Ovary (tissue), 9 donors: Measurements from ENCODE around the gene RPS24. TPM values are rescaled to one million over a fixed set of nuclear protein-coding genes. Genes with fewer than 3 reads are reported as not detected.
"Not testable (repeated sequence)": the region's sequence is repeated elsewhere in the genome, so short reads cannot be mapped to it uniquely, and the experiment has no call there.

ENCODE experiments used
- DNase-seq, 5 donors: peaks; one replicate each; pipeline ENCODE4 v3.0.0-alpha.2; 2019 to 2020
- H3K27ac ChIP-seq, 2 donors: fragments of 200-600 bp; one replicate each; pipeline versions ENCODE4 v1.5.1 to v1.8.0; 2019 to 2022
- H3K27me3 ChIP-seq: fragments of 200-600 bp; one replicate; pipeline ENCODE4 v1.8.0; 2022
- H3K36me3 ChIP-seq: fragments of 200-600 bp; sonication (generic); one replicate; pipeline ENCODE4 v1.5.1; 2019
- H3K4me1 ChIP-seq: one replicate; pipeline ENCODE4 v1.8.1; 2013; ENCODE audit warnings: mild to moderate bottlenecking, moderate library complexity; ENCODE audit not compliant: insufficient read depth
- H3K4me3 ChIP-seq: fragments of 200-600 bp; sonication (generic); one replicate; pipeline ENCODE4 v1.5.1; 2017
- H3K9me3 ChIP-seq, 2 donors: fragments of 200-600 bp in 1 of 2; sonication (generic) in 1 of 2; one replicate each; pipeline versions ENCODE4 v1.5.1 to v1.8.1; 2013 to 2019; ENCODE audit warnings: mild to moderate bottlenecking in 1 of 2, moderate library complexity in 1 of 2
- EP300 ChIP-seq: sonication (generic); formaldehyde crosslinking; IDR thresholded peaks from one replicate; pipeline ENCODE4 v1.6.1; 2017; ENCODE audit warnings: antibody characterized with exemption
- POLR2A ChIP-seq: fragments of 450-650 bp; IDR thresholded peaks from one replicate; pipeline ENCODE4 v1.6.1; 2017; ENCODE audit warnings: antibody characterized with exemption, mild to moderate bottlenecking, moderate library complexity
- WGBS, 3 donors: extraction: QIAGEN DNeasy Blood & Tissue Kit in 1 of 3; methylation state at CpG; one replicate each; pipeline versions ENCODE4 v1.1.5 to v1.1.7; 2013 to 2017; 5-methylcytosine and 5-hydroxymethylcytosine counted together
- intact Hi-C, 4 donors: fragments of 100-400 bp; cut with DNase I; formaldehyde crosslinking; loops; one replicate each; pipeline versions ENCODE4 v1.11.0 to v1.15.1; 2022 to 2023
- polyA plus RNA-seq, 2 donors: library from polyadenylated mRNA; stranded (reverse); fragments of 200-250 nt in 1 of 2; fragments of 350-450 nt in 1 of 2; fragmentation: Illumina TruSeq in 1 of 2; extraction: RNeasy Lipid Tissue Mini Kit (QIAGEN cat#74804) in 1 of 2; gene quantifications; one replicate each; pipeline ENCODE4 v1.2.3, GENCODE V29; 2013 to 2014
- total RNA-seq, 7 donors: library from RNA; depleted of rRNA in 2 of 7; stranded (reverse); fragments of >200 nt in 2 of 7; fragmentation: NEBNext Ultra II Directional in 3 of 7; extraction: Animal tissue kit (Norgen Biotek cat#: 25700) in 3 of 7; gene quantifications; one replicate each; pipeline versions ENCODE4 v1.1.0 to v1.2.4, GENCODE V29; 2016 to 2023
- TF ChIP-seq, protein P1 (sequence below), 3 donors: fragments of 450-650 bp in 2 of 3; fragments of 200-600 bp in 1 of 3; IDR thresholded peaks; one replicate each; pipeline versions ENCODE4 v1.5.1 to v1.8.0; 2016 to 2022; ENCODE audit warnings: antibody characterized with exemption in 3 of 3, mild to moderate bottlenecking in 1 of 3
- donor health status: DM: no; HTN: no; CAD: no; lungs with moderate emphysema.
- donor health status: DM: no; HTN: no; CAD: no.
- donor health status: Bipolar disorder and iron deficiency.
- donor health status: DM: yes; HTN: yes; CAD: no.
- donor health status: DM: no; HTN: no; CAD: no.
- donor health status: DM: yes; HTN: yes; CAD: no.

Gene RPS24
- total and polyA plus RNA-seq, 9 donors = 2,773 to 9,785 (median 4,074) TPM

DNA sequence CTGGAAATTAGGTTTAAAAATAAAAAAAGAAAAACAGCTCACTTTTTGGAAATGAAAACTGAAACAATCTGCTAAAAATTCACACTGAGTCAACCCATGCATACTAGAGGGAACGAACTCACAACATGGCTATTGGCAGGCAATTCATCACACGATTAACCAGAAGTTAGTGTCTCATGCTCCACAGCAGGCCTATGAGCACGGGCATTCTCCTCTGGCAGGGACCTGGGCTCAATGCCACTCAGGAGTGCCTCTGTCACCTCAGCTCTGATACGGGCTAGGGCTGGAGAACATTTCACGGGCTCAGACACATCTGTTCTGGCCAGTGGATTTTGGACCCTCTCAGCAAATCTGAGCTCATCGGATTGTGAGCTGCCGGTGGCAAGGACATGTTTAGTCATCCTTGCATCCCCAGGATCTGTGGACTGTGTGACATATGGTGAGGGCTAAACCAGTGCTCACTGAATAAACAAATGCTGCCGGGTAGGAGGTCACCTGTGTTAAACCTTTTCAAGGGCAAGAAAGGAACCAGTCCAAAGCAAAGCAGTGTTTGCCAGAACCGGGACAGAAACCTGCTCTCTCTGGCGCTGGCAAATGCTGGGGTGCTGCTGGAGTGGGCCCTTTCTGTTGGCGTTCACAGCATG lies 44.5 kb upstream of the RPS24 start:
- intact Hi-C loops = no loop called here
- H3K27me3 ChIP-seq = no peaks in the 10 kb centered on the region
- 70 to 86% (median 80%) methylated on average over 11 of the region's 11 CpGs for WGBS, 3 donors
- no peaks in the 10 kb centered on the region for H3K36me3 ChIP-seq
- H3K9me3 ChIP-seq = no peaks in the 10 kb centered on the region
- H3K4me1 ChIP-seq = no peaks in the 10 kb centered on the region
- TF ChIP-seq, protein P1, sequence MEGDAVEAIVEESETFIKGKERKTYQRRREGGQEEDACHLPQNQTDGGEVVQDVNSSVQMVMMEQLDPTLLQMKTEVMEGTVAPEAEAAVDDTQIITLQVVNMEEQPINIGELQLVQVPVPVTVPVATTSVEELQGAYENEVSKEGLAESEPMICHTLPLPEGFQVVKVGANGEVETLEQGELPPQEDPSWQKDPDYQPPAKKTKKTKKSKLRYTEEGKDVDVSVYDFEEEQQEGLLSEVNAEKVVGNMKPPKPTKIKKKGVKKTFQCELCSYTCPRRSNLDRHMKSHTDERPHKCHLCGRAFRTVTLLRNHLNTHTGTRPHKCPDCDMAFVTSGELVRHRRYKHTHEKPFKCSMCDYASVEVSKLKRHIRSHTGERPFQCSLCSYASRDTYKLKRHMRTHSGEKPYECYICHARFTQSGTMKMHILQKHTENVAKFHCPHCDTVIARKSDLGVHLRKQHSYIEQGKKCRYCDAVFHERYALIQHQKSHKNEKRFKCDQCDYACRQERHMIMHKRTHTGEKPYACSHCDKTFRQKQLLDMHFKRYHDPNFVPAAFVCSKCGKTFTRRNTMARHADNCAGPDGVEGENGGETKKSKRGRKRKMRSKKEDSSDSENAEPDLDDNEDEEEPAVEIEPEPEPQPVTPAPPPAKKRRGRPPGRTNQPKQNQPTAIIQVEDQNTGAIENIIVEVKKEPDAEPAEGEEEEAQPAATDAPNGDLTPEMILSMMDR (IDR thresholded peaks at IDR 0.05) = no peak
- TF ChIP-seq POLR2A = no peak
- no peak for TF ChIP-seq EP300
- H3K4me3 ChIP-seq = no peak overlapping the region
- no peak overlapping the region for H3K27ac ChIP-seq
- DNase-seq = no peak

- WGBS, 3 donors = 88 to 95% (median 92%) methylated on average over 3 of the region's 3 CpGs
- TF ChIP-seq POLR2A (no peak), EP300 (no peak)
- TF ChIP-seq, protein P1 (IDR thresholded peaks at IDR 0.05) = no peak
- Histone ChIP-seq H3K36me3 (no peaks in the 10 kb centered on the region), H3K4me1 (no peaks in the 10 kb centered on the region), H3K9me3 (no peaks in the 10 kb centered on the region), H3K27ac (no peak overlapping the region), H3K4me3 (no peak overlapping the region), H3K27me3 (no peaks in the 10 kb centered on the region)
- no peak for DNase-seq
- intact Hi-C loops = no loop called here
Observed at GRCh38 chr10:77993620-77994019, 40.0 kb upstream of the RPS24 start.

DNA sequence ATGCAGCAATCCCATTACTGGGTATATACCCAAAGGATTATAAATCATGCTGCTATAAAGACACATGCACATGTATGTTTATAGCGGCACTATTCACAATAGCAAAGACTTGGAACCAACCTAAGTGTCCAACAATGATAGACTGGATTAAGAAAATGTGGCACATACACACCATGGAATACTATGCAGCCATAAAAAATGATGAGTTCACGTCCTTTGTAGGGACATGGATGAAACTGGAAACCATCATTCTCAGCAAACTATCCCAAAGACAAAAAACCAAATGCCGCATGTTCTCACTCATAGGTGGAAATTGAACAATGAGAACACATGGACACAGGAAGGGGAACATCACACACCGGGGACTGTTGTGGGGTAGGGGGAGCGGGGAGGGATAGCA lies 34.9 kb upstream of the RPS24 start:
- intact Hi-C loops, H3K27me3 ChIP-seq, H3K36me3 ChIP-seq, H3K27ac ChIP-seq, DNase-seq, H3K4me3 ChIP-seq, H3K4me1 ChIP-seq, H3K9me3 ChIP-seq: not testable (repeated sequence)
- WGBS, 3 donors = 92 to 97% (median 97%) methylated on average over 5 of the region's 5 CpGs

DNA sequence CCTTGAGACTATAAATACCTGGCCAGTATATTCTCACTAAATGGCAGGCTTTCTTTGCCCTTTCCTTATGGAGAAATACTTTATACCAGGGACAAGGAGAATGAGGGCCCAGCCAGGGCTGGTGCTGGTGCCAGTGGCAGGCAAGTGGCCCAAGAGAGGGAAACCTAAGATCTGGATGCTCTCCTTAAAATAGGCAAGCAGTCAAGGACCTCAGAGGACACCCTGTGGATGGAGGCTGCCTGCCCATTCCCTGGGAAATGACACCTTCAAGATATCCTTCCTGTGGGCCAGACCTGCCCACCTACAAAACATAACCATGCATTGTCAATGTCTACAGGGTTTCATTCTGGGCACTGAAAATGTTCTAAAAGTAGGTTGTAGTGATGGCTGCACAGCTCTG lies 33.5 kb upstream of the RPS24 start:
- no peak overlapping the region for H3K4me3 ChIP-seq
- no peaks in the 10 kb centered on the region for H3K4me1 ChIP-seq
- TF ChIP-seq EP300 = no peak
- TF ChIP-seq, protein P1 (IDR thresholded peaks at IDR 0.05) = no peak
- H3K27me3 ChIP-seq = no peaks in the 10 kb centered on the region
- intact Hi-C loops = no loop called here
- H3K9me3 ChIP-seq = no peaks in the 10 kb centered on the region
- no peak for DNase-seq
- H3K27ac ChIP-seq = no peak overlapping the region
- no peaks in the 10 kb centered on the region for H3K36me3 ChIP-seq

- 74 to 81% (median 78%) methylated on average over 6 of the region's 6 CpGs for WGBS, 3 donors
- Histone ChIP-seq H3K36me3 (no peaks in the 10 kb centered on the region), H3K27me3 (no peaks in the 10 kb centered on the region), H3K27ac (no peak overlapping the region), H3K4me3 (no peak overlapping the region), H3K4me1 (no peaks in the 10 kb centered on the region), H3K9me3 (no peaks in the 10 kb centered on the region)
- intact Hi-C loops = no loop called here
- TF ChIP-seq EP300 = no peak
- no peak for TF ChIP-seq POLR2A
- TF ChIP-seq, protein P1 (IDR thresholded peaks at IDR 0.05) = no peak
- DNase-seq = no peak
Observed at GRCh38 chr10:78000956-78001472, 32.6 kb upstream of the RPS24 start.
